Left forelimb (tissue), 1 donor: ENCODE results near the gene TMOD1.

ENCODE experiments used
- DNase-seq: peaks from one replicate; pipeline ENCODE4 v3.0.0-alpha.2; 2018; ENCODE audit warnings: low spot score

Gene TMOD1

DNA sequence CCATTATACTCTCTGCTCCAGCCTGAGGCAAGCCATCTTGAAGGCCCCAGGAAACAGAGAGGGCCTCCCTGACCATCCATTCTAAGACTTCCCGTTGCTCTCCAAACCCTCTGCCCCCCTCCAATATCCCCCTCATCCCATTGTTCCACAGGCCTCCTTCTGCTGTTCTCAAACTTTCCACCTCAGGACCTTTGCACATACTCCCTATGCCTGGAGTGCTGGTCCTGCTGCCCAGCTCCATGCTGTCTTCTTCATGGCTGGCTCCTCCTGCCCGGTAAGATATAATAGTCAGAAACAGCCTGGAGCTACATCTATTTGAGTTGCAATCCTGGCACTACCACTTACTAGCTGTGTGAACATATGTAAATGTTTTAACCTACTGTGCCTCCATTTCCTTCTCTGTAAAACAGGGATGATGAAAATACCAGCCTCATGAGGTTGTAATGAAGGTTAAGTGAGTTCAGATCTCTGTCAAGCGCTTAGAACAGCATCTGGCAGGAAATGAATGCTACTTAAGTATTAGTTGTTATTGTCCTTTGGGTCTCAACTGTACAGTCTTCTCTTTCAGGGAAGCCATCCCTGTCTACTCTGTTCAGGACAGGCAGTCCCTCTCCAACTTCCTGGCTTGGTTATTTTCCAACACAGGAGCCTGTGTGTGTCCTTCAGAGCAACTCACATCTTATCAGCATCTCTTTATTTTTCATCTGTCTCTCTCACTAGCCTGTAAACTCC lies 45.8 kb downstream of the TMOD1 start:
- no peak for DNase-seq

DNA sequence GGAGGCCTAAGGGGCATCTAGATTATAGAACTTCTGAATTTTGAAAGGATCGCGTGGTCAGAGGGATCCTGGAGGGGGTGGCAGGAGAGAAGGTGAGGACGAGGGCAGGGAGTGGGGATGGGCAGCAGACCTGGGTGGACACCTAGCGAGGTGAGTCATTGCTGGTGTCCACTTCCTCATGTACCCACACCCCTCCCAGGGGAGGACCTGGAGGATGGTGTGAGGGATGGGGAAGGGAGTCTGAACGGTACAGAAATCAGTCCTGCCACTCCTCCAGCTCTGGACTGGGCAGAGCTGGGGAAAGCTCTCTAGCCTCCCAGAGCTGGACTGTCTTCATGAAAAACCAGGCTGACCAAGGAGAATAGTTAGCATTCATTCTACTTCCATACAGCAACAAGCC lies 46.9 kb downstream of the TMOD1 start:
- DNase-seq = no peak

- no peak for DNase-seq
Observed at GRCh38 chr9:97548819-97549540, 47.5 kb downstream of the TMOD1 start.

DNA sequence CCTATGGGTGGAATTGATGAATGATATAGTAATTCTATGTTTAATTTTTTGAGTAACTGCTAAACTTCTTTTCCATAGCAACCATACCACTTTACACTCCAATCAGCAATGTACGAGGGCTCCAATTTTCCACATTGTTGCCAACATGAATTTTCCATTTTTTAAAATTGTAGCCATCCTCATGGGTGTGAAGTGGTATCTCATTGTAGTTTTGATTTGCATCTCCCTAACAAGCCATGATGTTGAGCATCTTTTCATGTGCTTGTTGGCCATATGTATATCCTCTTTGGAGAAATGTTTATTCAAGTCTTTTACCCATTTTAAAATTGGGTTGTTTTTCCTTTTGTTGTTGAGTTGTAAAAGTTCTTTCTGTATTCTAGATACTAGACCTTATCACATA lies 48.9 kb downstream of the TMOD1 start:
- DNase-seq = no peak

DNA sequence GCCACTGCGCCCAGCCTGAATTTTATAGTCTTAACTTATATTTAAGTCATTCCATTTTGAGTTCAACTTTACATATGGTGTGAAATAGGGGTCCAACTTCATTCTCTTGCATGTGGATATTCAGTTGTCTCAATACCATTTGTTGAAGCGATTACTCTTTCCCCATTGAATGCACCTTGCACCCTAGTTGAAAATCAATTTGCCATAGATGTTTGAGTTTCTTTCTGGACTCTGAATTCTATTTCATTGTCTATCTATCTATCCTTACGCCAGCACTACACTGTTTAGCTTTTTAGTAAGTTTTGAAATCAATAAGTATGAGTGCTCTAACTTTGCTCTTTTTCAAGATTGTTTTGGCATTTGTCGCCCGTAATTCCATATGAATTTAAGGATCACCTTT lies 49.8 kb downstream of the TMOD1 start:
- DNase-seq = no peak

DNA sequence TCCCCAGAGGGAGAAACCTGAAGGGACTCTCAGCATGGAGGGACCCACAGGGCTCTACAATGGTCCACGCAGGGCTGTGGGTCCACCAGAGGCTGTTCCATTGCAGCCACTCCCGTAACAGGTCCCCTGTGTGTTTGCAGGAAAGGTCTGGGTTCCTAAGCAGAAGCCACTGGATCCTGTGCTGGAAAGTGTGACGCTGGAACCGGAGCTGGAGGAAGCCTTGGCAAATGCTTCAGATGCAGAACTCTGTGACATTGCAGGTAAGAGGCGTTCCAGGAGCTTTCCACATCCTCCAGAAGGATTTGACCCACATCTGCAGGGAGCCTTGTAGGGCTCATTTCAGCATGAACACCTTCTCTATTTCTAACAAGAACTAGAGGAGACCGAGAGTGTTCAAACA lies 51.7 kb downstream of the TMOD1 start:
- peak; percentile 41 for DNase-seq

DNA sequence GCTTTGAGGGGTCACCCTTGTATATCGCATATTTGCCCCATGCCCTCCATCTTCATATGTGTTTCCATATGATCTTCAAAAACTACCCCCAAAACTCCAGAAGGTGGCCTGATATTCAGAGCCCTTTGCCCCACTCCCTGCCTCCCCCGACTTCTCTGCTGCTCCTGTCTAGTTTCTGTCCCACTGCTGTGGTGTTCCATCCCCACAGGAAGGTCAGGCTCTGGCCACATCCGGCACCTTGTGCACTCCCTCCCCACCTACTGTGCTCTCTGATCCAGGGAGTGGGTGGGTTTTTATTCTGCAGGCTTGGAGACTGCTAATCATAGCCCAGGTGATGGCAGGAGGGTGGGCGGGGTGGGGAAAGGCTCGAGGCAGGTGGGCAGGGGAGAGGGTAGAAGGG lies 52.4 kb downstream of the TMOD1 start:
- DNase-seq = peak; percentile 23

GRCh38 chr9:97554566-97555075 lies 53.2 kb downstream of the TMOD1 start:
- peak; percentile 54 for DNase-seq

GRCh38 chr9:97555164-97555563 lies 53.7 kb downstream of the TMOD1 start:
- DNase-seq = peak; percentile 26

DNA sequence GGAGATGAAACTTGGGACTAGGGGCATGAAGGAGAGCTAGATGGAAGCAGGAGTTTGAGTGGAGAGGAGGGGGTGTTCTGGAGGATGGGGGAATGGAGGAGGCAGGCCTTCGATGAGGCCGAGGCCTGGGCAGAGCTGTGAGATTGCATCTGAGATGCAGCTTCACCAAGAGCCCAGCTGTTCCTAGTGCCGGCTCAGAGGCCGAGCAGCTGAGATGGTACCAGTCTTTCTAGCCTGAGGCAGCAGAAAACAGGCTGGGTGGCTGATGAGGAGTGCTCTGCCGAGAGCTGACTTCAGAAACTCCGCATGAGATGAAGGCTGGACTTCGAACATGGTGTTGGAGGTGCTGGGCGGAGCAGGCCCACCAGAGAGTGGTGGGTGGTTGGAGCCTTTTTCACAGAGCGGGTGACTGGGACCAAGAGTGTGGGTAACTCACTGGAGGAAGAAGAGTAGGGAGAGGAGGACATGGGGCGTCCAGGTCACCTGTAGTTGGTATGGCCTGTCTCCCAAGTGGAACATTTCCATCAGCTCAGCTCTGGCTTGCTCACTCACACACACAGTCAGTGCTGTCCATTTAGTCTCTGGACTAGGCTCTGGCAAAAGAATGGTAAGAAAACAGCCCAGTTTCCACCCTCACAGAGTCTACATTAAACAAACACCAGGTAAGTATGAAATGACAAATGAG lies 54.7 kb downstream of the TMOD1 start:
- peak; percentile 25 for DNase-seq

DNA sequence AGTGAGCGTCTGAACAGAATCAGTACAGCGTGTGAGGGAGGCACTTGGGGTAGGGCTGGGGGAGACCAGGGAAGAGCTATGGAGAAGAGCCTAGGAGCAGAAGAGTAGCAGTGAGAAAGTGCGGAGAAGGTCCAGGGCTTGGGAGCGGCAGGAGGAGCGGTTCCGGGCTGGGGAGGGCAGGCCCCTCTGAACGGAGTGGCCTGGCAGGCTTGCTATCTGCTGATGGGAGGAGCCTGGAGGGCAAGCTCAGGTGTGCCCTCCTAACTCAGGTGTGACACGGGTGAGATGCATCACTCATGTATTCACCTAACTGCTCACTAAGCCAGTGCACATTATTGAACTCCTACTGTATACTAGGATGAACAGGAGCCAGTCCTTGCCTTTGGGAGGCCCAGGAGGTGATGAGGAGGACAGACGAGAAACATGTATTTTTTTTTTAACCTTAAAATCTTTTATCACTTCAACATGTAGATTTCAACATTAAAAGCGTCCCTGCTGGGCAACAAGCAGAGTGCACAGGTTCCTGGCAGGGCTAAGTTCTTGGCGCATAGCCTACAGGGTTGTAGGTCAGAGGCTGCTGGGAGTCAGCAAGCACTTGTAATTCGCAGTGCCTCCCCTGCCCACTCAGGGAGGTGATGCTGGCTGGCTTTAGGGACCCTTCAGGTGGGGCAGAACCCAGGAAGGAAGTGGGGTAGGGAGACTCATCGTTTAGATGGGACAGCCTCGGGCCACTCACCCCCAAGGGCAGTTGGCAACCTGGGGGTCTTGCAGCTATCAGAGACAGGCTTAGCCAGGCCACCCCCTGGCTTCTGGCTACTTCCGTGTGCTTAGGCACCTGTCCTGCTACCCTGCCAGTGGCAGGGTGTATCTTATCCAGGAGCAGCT lies 55.5 kb downstream of the TMOD1 start:
- DNase-seq = peak; percentile 47

- DNase-seq = no peak
Observed at GRCh38 chr9:97557606-97558095, 56.2 kb downstream of the TMOD1 start.

DNA sequence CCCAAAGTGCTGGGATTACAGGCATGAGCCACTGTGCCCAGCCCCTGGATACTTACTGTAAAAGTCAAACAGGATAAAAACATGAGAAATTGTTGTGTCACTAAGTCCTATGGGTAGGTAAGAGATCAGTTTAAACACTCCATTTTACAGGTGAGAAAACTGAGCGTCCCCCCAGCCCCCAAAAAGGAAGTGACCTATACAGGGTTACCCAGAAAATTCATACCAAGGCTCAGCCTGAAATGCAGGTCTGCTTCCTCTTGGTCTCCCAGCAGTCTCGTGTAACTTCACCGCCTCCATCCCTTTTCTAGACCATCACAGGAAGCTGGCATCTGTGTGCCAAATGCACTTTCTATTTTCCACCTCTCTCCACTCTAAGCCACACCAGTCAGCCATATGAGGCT lies 57.2 kb downstream of the TMOD1 start:
- peak; percentile 8 for DNase-seq

DNA sequence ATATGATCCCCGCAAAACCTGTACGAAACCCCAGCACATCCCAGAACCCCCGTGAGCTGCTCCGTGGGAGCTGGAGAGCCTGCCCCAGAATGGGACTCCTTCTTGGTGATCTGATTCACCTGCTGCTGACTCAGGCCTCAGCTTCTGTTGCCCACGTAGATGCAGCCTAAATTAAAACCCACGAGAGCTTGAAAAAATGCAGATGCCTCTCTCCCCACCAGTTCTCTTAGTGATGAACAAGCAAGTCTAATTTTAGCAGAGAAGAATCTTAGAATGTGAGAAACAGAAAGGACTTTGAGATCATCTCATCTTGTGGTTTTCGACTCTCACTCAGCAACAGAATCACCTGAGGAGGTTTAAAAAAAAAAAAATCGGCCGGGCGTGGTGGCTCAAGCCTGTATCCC lies 57.6 kb downstream of the TMOD1 start:
- DNase-seq = peak; percentile 42

GRCh38 chr9:97560154-97560553 lies 58.7 kb downstream of the TMOD1 start:
- DNase-seq = no peak

DNA sequence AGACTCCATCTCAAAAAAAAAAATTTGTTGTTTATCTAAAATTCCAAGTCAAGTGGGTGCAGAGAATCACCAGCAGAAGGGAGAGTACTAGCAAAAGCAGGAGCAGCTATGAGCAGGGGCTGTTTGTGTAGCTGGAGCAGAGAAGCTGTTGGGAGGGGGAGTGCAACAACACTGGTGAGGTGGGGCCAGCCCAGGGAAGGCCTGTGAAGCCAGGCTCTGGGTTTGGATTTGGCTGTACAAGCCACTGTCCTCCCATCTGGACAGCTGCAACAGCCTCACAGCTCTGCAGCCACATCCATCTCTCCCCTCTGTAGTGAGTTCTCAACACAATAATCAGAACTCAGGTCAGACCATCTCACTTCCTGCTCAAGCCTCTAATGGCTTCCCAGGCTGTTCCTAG lies 59.4 kb downstream of the TMOD1 start:
- peak; percentile 36 for DNase-seq

GRCh38 chr9:97561501-97561900 lies 60.0 kb downstream of the TMOD1 start:
- peak; percentile 31 for DNase-seq

- peak; percentile 47 for DNase-seq
Observed at GRCh38 chr9:97562542-97562941, 61.1 kb downstream of the TMOD1 start.

GRCh38 chr9:97563458-97564135 lies 62.1 kb downstream of the TMOD1 start:
- peak; percentile 26 for DNase-seq

GRCh38 chr9:97564291-97565175 lies 63.1 kb downstream of the TMOD1 start:
- peak; percentile 44 for DNase-seq
